ENCODE measurements around the gene OR4D10. TPM values are rescaled to one million over a fixed set of nuclear protein-coding genes. Genes with fewer than 3 reads are reported as not detected.

The OR4D10 gene
- total RNA-seq, 1 donor: not detected

- H2AFZ ChIP-seq (ENCODE audit: low read length): no peak overlapping the region
- H3K9me3 ChIP-seq (ENCODE audit: low read depth, low read length): no peaks in the 10 kb centered on the region
- TF ChIP-seq CTCF (IDR thresholded peaks at IDR 0.05; ENCODE audit: extremely low read depth, low read depth, low read length): no peak
- no peaks in the 10 kb centered on the region for H4K20me1 ChIP-seq (ENCODE audit: insufficient read depth, low read length)
- no peak for DNase-seq (ENCODE audit: insufficient read length, low spot score, missing footprints)
- H3K27ac ChIP-seq (ENCODE audit: low read depth, low read length): no peak overlapping the region
- no peaks in the 10 kb centered on the region for H3K36me3 ChIP-seq (ENCODE audit: insufficient read depth, low read length)
- peaks cover 5% of the 10 kb centered on the region for H3K27me3 ChIP-seq (ENCODE audit: insufficient read depth, low read length)
- H3K4me1 ChIP-seq (ENCODE audit: insufficient read depth, low read length): no peaks in the 10 kb centered on the region
- no peak overlapping the region for H3K4me2 ChIP-seq (ENCODE audit: insufficient read depth, low read length)
- H3K79me2 ChIP-seq (ENCODE audit: insufficient read depth, low read length): no peaks in the 10 kb centered on the region
- no peak overlapping the region for H3K4me3 ChIP-seq (ENCODE audit: insufficient read depth, low read length)
These were observed 47.6 kb downstream of the OR4D10 start for GRCh38 chr11:59520741-59521140.

GRCh38 chr11:59523541-59523940 lies 50.4 kb downstream of the OR4D10 start:
- H3K27ac ChIP-seq (ENCODE audit: low read depth, low read length): no peak overlapping the region
- H4K20me1 ChIP-seq (ENCODE audit: insufficient read depth, low read length): no peaks in the 10 kb centered on the region
- H2AFZ ChIP-seq (ENCODE audit: low read length): no peak overlapping the region
- peaks cover 5% of the 10 kb centered on the region for H3K27me3 ChIP-seq (ENCODE audit: insufficient read depth, low read length)
- H3K79me2 ChIP-seq (ENCODE audit: insufficient read depth, low read length): no peaks in the 10 kb centered on the region
- no peak for DNase-seq (ENCODE audit: insufficient read length, low spot score, missing footprints)
- H3K4me3 ChIP-seq (ENCODE audit: insufficient read depth, low read length): no peak overlapping the region
- H3K4me2 ChIP-seq (ENCODE audit: insufficient read depth, low read length): no peak overlapping the region
- no peak for TF ChIP-seq CTCF (IDR thresholded peaks at IDR 0.05; ENCODE audit: extremely low read depth, low read depth, low read length)
- H3K4me1 ChIP-seq (ENCODE audit: insufficient read depth, low read length): no peaks in the 10 kb centered on the region
- no peaks in the 10 kb centered on the region for H3K36me3 ChIP-seq (ENCODE audit: insufficient read depth, low read length)
- no peaks in the 10 kb centered on the region for H3K9me3 ChIP-seq (ENCODE audit: low read depth, low read length)

GRCh38 chr11:59528711-59529110 lies 55.6 kb downstream of the OR4D10 start:
- no peaks in the 10 kb centered on the region for H4K20me1 ChIP-seq (ENCODE audit: insufficient read depth, low read length)
- no peaks in the 10 kb centered on the region for H3K4me1 ChIP-seq (ENCODE audit: insufficient read depth, low read length)
- no peaks in the 10 kb centered on the region for H3K9me3 ChIP-seq (ENCODE audit: low read depth, low read length)
- H3K36me3 ChIP-seq (ENCODE audit: insufficient read depth, low read length): no peaks in the 10 kb centered on the region
- no peaks in the 10 kb centered on the region for H3K79me2 ChIP-seq (ENCODE audit: insufficient read depth, low read length)
- TF ChIP-seq CTCF (IDR thresholded peaks at IDR 0.05; ENCODE audit: extremely low read depth, low read depth, low read length): no peak
- no peak overlapping the region for H3K27ac ChIP-seq (ENCODE audit: low read depth, low read length)
- DNase-seq (ENCODE audit: insufficient read length, low spot score, missing footprints): no peak
- no peak overlapping the region for H2AFZ ChIP-seq (ENCODE audit: low read length)
- H3K27me3 ChIP-seq (ENCODE audit: insufficient read depth, low read length): no peaks in the 10 kb centered on the region
- H3K4me2 ChIP-seq (ENCODE audit: insufficient read depth, low read length): no peak overlapping the region
- H3K4me3 ChIP-seq (ENCODE audit: insufficient read depth, low read length): no peak overlapping the region

Other genes starting within 250 kb of the OR4D10 start
- not detected in 2 replicates for gene OR5AN1, start 114.4 kb upstream of the OR4D10 start, total RNA-seq
- gene OR5A2, start 46.9 kb upstream of the OR4D10 start, total RNA-seq: not detected in 2 replicates
- gene OR5A1, start 36.8 kb upstream of the OR4D10 start, total RNA-seq: not detected in 2 replicates
- gene OR4D6, start 16.4 kb upstream of the OR4D10 start, total RNA-seq: not detected in 2 replicates
- not detected in 2 replicates for gene OR4D11, start 30.3 kb downstream of the OR4D10 start, total RNA-seq
- gene OR4D9, start 38.2 kb downstream of the OR4D10 start, total RNA-seq: not detected in 2 replicates
- 35.1 and 35.9 TPM in 2 replicates for gene OSBP, start 142.5 kb downstream of the OR4D10 start, total RNA-seq
- gene PATL1, start 195.7 kb downstream of the OR4D10 start, total RNA-seq: 17.7 and 19.5 TPM in 2 replicates
- not detected in 2 replicates for gene OR10V1, start 240.5 kb downstream of the OR4D10 start, total RNA-seq

All from osteoblast (primary cell).